Stimulated activated CD4-positive, alpha-beta T cell treated with anti-CD3 and anti-CD28 coated beads, Interleukin-4, amount 100 ng/mL, for 4 hours (primary cell): ENCODE data around the gene TPBGL.

Source experiments
- DNase-seq, 2 experiments: peaks; one replicate each; pipeline ENCODE4 v3.0.0-alpha.2; 2020

Gene TPBGL

GRCh38 chr11:75214411-75214821 lies 26.2 kb upstream of the TPBGL start:
- DNase-seq: peak; percentile 50 to 70

- no peak for DNase-seq
Observed at GRCh38 chr11:75214843-75215242, 25.7 kb upstream of the TPBGL start.

GRCh38 chr11:75219869-75220268 lies 20.7 kb upstream of the TPBGL start:
- no peak for DNase-seq

- DNase-seq: no peak
Observed at GRCh38 chr11:75223954-75224643, 16.5 kb upstream of the TPBGL start.

- DNase-seq: no peak
Observed at GRCh38 chr11:75225794-75226193, 14.8 kb upstream of the TPBGL start.

GRCh38 chr11:75229466-75229865 lies 11.1 kb upstream of the TPBGL start:
- no peak for DNase-seq

GRCh38 chr11:75230621-75231020 lies 10.0 kb upstream of the TPBGL start:
- no peak for DNase-seq

- DNase-seq: no peak
Observed at GRCh38 chr11:75233754-75234172, 6.8 kb upstream of the TPBGL start.

GRCh38 chr11:75236062-75236461 lies 4.5 kb upstream of the TPBGL start:
- no peak for DNase-seq

GRCh38 chr11:75237050-75237449 lies 3.5 kb upstream of the TPBGL start:
- no peak for DNase-seq

- DNase-seq: no peak
Observed at GRCh38 chr11:75238595-75239440, 1.8 kb upstream of the TPBGL start.

GRCh38 chr11:75239531-75240290 lies 863 bp upstream of the TPBGL start:
- DNase-seq: no peak

GRCh38 chr11:75241036-75241905 lies 697 bp downstream of the TPBGL start:
- peak; percentile 81 to 88 for DNase-seq

- DNase-seq: no peak
Observed at GRCh38 chr11:75241906-75242644, 1.5 kb downstream of the TPBGL start.

- DNase-seq: no peak
Observed at GRCh38 chr11:75242722-75243600, 2.4 kb downstream of the TPBGL start.

- DNase-seq: no peak
Observed at GRCh38 chr11:75244052-75244814, 3.7 kb downstream of the TPBGL start.

- no peak for DNase-seq
Observed at GRCh38 chr11:75245356-75246005, 4.9 kb downstream of the TPBGL start.

GRCh38 chr11:75246006-75246670 lies 5.6 kb downstream of the TPBGL start:
- DNase-seq: no peak
